HG02678 (cell line): ENCODE data around the gene C19orf33.
"Not testable (repeated sequence)": the region's sequence is repeated elsewhere in the genome, so short reads cannot be mapped to it uniquely, and the experiment has no call there.

Experiments
- ATAC-seq: cut with Tn5 transposase; IDR thresholded peaks from one replicate; pipeline ENCODE4 v1.9.1; 2021; ENCODE audit warnings: mild to moderate bottlenecking, moderate library complexity; ENCODE audit not compliant: unreplicated experiment

The C19orf33 gene

DNA sequence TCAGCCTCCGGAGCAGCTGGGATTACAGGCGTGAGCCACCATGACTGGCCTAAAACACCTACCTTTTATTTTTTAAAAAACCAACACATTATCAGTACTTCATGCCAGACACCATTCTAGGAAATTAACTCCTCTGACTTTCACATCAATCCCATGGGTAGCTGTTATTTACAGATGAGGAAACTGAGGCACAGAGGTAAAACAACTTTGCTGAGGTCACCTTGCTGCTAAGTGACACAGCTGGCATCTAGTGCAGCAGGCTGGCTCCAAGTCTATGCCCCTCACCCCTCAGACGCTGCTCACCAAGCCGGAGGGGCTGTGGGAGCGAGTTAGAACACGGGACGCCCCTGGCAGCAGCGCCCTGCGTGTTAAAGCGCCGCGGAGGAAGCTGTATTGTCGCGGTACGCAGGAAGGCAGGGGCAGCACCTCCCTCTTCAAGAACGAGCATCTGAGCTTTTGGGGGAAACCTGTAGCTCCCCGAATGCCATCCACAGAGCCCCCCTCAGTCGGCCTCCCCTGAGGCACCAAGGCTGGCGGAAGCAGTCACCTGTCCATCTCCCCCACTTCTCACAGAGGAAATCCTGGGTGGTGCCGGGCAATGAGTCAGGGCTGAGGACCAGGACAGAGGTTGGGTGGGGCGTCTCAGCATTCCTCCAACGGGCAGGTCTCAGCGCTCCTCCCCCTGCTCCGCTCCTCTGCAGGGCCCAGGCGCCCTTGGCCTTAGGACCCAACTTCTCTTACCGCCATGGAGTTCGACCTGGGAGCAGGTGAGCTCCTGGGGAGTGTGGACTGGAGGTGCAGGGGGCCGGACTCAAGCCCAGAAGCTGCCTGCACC is at the start of gene C19orf33:
TSS of gene C19orf33 (plus strand) at position 735 of the 835 bp plus-strand sequence. CDS start at position 746, 11 bp downstream.
- ATAC-seq = no peak

DNA sequence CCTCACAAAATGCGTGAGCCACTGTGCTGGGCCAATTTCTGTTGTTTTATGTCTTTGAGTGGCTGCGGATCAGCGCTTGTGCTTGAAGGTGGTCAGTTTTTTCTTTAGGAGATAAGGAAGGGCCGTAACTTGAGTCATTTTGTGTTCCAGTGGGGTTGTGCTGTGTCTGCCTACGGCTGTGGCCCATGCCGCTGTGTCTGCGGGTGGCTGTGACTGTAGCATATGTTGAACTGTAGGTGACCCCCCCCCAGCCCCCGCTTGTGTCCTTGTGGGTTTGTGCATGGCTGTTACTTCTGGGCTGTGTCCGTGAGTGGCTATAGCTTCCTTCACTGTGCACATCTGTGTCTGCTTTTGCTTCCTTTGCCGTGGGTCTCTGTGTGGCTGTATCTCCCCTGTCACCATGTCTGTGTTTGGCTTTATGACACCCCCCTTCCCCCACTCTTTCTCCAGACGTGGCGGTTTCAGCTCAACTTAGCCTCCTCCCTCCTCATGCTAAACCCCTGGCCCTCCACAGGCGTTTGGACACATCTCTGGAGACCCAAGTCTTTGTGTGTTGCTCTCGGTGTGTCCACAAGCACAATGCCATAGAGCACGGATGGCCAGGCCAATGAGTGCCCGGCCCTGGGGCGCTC is 48.6 kb upstream of the C19orf33 start:
- no peak for ATAC-seq

GRCh38 chr19:38261942-38262341 is 42.1 kb upstream of the C19orf33 start:
- ATAC-seq = not testable (repeated sequence)

DNA sequence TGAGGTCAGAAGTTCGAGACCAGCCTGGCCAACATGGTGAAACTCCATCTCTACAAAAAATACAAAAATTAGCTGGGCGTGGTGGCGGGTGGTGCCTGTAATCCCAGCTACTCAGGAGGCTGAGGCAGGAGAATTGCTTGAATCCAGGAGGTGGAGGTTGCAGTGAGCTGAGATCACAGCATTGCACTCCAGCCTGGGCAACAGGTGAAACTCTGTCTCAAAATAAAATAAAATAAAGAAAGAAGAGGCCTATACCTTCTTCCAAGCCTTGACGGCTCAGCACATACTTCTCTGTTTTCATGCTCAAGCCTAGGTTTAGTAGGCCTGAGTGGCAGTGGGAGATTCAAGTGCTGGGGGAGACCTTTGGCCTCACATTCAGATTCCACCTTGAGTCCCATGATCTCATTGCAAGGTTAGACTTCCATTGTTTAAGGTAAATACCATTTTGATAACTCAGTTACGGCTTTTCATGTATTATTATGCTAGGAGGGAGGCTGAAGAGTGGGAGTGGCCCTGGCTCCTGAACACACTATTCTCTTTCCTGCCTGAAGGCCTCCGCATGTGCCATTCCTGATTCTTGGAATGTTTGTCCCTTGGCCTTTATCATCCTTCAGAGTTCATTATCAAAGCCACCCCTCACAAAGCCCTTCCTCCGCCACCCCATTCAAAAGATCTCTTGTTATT is 41.3 kb upstream of the C19orf33 start:
- ATAC-seq = no peak

GRCh38 chr19:38263689-38264485 is 40.2 kb upstream of the C19orf33 start:
- no peak for ATAC-seq

DNA sequence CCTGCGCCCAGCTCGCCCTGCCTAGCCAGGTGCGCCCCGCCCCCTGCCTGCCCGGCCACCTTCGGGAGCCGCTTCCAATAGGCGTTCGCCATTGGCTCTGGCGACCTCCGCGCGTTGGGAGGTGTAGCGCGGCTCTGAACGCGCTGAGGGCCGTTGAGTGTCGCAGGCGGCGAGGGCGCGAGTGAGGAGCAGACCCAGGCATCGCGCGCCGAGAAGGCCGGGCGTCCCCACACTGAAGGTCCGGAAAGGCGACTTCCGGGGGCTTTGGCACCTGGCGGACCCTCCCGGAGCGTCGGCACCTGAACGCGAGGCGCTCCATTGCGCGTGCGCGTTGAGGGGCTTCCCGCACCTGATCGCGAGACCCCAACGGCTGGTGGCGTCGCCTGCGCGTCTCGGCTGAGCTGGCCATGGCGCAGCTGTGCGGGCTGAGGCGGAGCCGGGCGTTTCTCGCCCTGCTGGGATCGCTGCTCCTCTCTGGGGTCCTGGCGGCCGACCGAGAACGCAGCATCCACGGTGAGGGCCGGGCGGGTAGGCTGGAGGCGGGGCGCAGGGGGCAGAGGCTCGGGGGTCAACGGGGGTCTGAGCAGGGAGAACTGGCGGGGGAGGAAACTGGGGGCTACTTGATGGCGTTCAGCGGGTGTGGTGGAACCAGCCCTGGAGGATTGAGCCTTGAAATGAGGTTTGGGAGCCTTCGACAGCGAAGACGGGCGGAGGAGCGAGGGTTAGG is 39.4 kb upstream of the C19orf33 start, which contains the start of gene SPINT2:
TSS of gene SPINT2 (plus strand) at position 88 of the 727 bp plus-strand sequence. CDS start at position 408, 320 bp downstream.
- ATAC-seq = no peak

- no peak for ATAC-seq
Observed at GRCh38 chr19:38265213-38265861, 38.7 kb upstream of the C19orf33 start.

- no peak for ATAC-seq
Observed at GRCh38 chr19:38265921-38266429, 38.1 kb upstream of the C19orf33 start.

- ATAC-seq = no peak
Observed at GRCh38 chr19:38266981-38267597, 37.0 kb upstream of the C19orf33 start.

DNA sequence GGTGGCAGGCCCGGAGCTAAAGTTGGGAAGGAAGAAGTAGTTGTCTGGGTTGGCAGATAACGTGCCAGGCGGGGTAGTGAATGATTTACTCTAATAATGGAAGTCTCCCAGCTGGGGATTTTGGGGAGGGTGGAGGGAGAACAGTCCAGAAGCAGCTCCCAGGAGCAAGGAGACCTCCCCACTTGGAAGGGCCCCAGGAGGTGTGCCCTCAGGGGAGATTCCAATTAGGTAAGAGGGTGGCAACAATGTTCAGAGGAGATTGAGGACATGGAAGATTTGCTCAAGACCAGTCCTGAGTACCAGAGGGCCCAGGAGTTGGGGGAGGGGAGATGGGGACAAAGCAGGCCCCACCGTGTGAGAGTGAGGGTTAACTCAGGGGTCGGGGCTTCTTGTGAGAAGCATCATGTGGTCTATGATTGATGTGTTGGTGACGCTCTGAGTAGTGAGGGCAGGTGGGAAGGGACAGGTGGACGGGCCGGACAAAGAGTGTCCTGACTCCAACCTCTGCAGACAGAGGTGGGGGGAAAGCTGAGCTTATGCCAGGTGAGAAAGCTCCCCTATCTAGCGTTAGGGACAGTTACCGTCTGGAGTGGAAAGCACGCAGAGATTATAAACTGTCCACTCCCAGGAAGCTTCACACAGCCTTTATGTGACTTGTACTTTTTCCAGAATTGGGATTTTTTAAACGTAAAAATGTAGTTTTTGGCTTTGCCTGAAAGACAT is 36.1 kb upstream of the C19orf33 start:
- ATAC-seq = no peak

DNA sequence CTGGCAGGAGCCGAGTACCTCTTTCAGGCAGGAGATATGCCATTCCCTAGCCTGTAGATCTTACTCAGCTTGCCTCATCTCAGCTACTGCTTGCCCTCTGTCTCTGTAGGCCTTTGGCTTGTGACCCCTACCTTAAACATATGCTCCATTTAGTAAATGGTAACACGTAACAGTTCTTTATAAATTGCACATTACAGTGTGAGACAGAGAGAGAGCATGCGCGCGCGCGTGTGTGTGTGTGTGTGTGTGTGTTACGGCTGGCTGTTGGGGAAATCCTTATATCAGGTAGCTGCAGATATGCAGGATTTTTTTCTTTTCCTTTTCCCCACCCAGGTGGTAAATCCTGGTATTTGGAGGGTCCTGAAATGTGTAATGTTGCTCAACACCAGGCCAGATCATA is 35.5 kb upstream of the C19orf33 start:
- ATAC-seq = no peak

DNA sequence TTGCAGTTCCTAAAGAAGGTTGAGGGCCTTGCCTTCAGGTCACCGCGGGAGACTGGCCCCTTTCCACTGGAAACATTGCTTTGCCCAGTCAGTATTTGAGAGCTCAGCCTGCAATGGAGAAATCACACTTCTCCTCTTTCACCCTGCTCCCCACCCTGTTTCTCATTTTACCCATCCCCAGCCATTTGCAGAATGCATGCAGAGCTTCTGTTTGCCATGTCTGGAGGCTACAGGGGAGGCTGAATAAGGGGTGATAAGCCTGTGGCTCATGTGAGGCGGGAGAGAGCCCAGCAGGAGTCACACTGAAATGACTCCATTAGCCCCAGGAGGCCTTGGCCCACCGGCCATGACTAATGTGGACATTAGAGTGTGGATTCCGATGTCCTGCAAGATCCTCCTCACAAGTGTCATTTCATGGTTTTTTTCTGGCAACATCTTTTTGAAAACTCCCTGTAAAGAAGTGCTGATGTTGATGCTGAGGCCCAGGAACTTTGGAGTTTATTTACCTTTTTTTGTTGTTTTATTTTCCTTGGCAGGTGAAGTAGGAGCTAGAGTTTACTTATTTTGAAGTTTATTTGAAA is 33.4 kb upstream of the C19orf33 start:
- ATAC-seq = no peak

DNA sequence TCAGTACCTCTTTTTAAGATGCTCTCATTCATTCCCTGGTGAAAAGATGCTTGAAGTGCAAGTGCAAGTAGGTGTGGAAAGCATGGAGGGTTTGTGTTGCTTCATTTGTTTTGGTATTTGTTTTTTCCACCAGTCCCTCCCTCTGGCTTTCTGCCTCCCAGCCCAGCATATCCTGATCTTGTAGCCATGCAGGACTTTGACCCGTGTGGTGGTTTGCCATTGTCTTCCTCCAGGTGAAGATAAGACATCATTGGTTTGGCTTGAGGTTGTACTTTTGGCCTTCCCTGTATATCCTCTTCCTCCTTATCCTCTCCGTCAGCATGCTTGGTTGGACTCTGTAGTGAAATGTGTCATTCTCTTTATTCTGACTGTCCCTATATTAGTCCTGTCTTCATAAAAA is 30.6 kb upstream of the C19orf33 start:
- no peak for ATAC-seq

DNA sequence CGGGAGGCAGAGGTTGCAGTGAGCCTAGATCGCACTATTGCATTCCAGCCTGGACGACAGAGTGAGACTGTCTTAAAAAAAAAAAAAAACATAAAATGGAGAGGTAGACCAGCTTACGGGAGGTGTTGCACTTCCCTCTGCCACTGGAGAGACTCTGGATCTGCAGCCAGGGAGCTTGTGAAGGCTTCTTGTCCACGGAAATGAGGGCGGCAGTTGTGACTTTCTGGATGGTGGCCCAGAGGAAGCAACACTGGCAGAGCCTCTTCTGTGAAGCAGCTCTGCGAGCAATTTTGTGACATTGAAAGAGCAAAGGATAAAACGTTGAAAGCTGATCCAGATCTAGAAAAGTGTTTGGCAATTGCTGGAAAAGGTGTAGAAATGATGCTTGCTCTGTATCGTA is 29.3 kb upstream of the C19orf33 start:
- ATAC-seq = no peak

- no peak for ATAC-seq
Observed at GRCh38 chr19:38276942-38277517, 27.0 kb upstream of the C19orf33 start.

- no peak for ATAC-seq
Observed at GRCh38 chr19:38277549-38277948, 26.5 kb upstream of the C19orf33 start.

DNA sequence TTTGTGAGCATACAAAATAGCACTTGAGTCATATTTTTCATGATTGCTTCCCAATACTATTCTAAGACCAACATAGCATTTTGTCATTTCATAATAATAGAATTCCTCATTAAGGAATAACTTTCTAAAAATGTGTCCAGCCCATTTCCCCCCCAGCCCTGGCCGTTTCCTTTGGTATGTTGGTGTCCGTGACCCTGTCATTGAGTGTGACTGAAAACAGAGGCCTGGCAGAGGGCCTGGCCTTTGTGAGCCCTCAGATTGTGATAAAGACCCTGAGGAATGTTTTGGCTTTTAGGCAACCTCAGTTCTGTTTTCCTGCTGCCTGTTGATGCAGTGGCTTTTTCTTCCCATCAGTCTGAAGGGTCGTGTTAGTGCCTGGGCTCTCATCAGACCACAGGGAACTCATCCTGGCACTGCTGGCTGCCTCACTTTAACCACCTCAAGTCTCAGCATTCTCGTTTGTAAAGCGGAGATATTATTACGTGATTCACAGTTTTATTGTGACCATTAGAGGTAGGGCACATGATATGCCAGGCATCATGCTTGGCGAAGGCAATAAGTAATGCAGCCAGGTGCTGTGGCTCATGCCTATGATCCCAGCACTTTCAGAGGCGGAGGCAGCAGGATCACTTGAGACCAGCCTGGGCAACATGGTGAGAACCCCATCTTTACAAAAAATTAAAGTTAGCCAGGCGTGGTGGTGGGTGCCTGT is 25.9 kb upstream of the C19orf33 start:
- no peak for ATAC-seq
